Pancreas (tissue), 10 donors: ENCODE measurements around the gene EYA4. TPM values are rescaled to one million over a fixed set of nuclear protein-coding genes. Genes with fewer than 3 reads are reported as not detected.

Source experiments
- ATAC-seq, 4 donors: fragments of 200-7000 bp; cut with Tn5 transposase; one replicate each; pipeline versions ENCODE4 v1.8.0 to v1.9.1; 2020; ENCODE audit warnings: mild to moderate bottlenecking in 4 of 4, moderate library complexity in 4 of 4
- DNase-seq, 6 donors: peaks; one replicate each; pipeline ENCODE4 v3.0.0-alpha.2; 2020
- FAIRE-seq: peaks from 2 replicates; lab custom pipeline; 2012; peaks lifted over from hg19 to GRCh38; lab: Jason Lieb, UNC
- H3K27ac ChIP-seq, 4 donors: fragments of 200-600 bp; sonication (generic); 1 replicate in 3 of 4; 2 replicates in 1 of 4; pipeline versions ENCODE4 v1.5.0 to v1.8.0; 2020
- H3K27me3 ChIP-seq, 4 donors: fragments of 200-600 bp; one replicate each; pipeline ENCODE4 v1.8.0; 2021
- H3K36me3 ChIP-seq, 3 donors: fragments of 200-600 bp; sonication (generic) in 1 of 3; one replicate each; pipeline versions ENCODE4 v1.5.0 to v1.8.0; 2020 to 2021
- H3K4me1 ChIP-seq, 3 donors: fragments of 200-600 bp; one replicate each; pipeline ENCODE4 v1.8.0; 2021
- H3K4me3 ChIP-seq, 4 donors: fragments of 200-600 bp; sonication (generic) in 2 of 4; one replicate each; pipeline versions ENCODE4 v1.5.0 to v1.8.0; 2020 to 2021
- H3K9me3 ChIP-seq, 4 donors: fragments of 200-600 bp; one replicate each; pipeline ENCODE4 v1.8.0; 2021
- WGBS, 2 donors: extraction: QIAGEN DNeasy Blood & Tissue Kit; methylation state at CpG; one replicate each; pipeline ENCODE4 v1.1.7; 2013; 5-methylcytosine and 5-hydroxymethylcytosine counted together
- intact Hi-C, 3 donors: fragments of 100-400 bp; cut with DNase I; formaldehyde crosslinking; loops; one replicate each; pipeline versions ENCODE4 v1.11.1 to v1.14.2; 2022
- polyA plus RNA-seq, 2 donors: library from polyadenylated mRNA; stranded (reverse); fragments of 200-250 nt; gene quantifications; one replicate each; pipeline ENCODE4 v1.2.3, GENCODE V29; 2013
- total RNA-seq, 6 donors: library from RNA; stranded (reverse); fragmentation: NEBNext Ultra II Directional in 4 of 6; extraction: Animal tissue kit (Norgen Biotek cat#: 25700) in 4 of 6; gene quantifications; one replicate each; pipeline versions ENCODE4 v1.2.1 to v1.2.4, GENCODE V29; 2021 to 2023
- TF ChIP-seq, protein P1 (sequence below), 4 donors: fragments of 200-600 bp; sonication (generic) in 3 of 4; IDR thresholded peaks; one replicate each; pipeline versions ENCODE4 v1.5.0 to v1.8.0; 2021; ENCODE audit warnings: antibody characterized with exemption in 4 of 4
- donor health status: healthy with polysubstance abuse.
- donor health status: DM: no; HTN: no; CAD: no; lungs with moderate emphysema.
- donor health status: DM: no; HTN: no; CAD: no.
- donor health status: control.
- donor health status: control.
- donor health status: Bipolar disorder and iron deficiency.
- donor health status: DM: yes; HTN: yes; CAD: no.
- donor health status: DM: no; HTN: no; CAD: no.
- donor health status: DM: no; HTN: no; CAD: no.
- donor health status: DM: yes; HTN: yes; CAD: no.

The EYA4 gene
- total and polyA plus RNA-seq, 8 donors, result 0.08 to 1.3 (median 0.19) TPM

DNA sequence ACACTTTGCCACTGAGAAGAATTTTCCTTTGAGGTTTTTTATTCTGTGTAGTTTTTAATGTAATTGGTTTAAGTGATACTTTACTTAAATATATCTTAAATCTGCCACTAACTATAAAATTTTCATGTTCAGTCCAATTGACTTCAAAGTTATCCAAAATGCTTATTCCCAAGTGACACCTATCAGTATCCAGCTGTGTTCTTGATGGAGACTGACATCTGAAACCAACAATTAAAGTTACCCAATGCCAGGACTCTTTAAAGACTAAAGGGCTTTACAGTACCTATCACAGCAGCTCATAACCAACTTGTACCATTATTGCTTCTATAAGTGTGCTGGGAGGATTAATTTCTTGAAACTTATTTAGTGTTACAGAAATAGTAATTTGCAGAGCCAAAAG is 13.8 kb upstream of the EYA4 start:
- intact Hi-C loops, result no loop called here
- no peak for FAIRE-seq
- Histone ChIP-seq H3K27me3 (no peaks in the 10 kb centered on the region), H3K27ac (no peak overlapping the region), H3K9me3 (no peaks in the 10 kb centered on the region), H3K4me1 (no peaks in the 10 kb centered on the region), H3K4me3 (no peak overlapping the region), H3K36me3 (no peaks in the 10 kb centered on the region)
- no peak for DNase-seq
- ATAC-seq, result no peak
- TF ChIP-seq, protein P1, sequence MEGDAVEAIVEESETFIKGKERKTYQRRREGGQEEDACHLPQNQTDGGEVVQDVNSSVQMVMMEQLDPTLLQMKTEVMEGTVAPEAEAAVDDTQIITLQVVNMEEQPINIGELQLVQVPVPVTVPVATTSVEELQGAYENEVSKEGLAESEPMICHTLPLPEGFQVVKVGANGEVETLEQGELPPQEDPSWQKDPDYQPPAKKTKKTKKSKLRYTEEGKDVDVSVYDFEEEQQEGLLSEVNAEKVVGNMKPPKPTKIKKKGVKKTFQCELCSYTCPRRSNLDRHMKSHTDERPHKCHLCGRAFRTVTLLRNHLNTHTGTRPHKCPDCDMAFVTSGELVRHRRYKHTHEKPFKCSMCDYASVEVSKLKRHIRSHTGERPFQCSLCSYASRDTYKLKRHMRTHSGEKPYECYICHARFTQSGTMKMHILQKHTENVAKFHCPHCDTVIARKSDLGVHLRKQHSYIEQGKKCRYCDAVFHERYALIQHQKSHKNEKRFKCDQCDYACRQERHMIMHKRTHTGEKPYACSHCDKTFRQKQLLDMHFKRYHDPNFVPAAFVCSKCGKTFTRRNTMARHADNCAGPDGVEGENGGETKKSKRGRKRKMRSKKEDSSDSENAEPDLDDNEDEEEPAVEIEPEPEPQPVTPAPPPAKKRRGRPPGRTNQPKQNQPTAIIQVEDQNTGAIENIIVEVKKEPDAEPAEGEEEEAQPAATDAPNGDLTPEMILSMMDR (IDR thresholded peaks at IDR 0.05), result no peak

- FAIRE-seq, result no peak
- intact Hi-C loops, result no loop called here
- Histone ChIP-seq H3K27me3 (no peaks in the 10 kb centered on the region), H3K9me3 (no peaks in the 10 kb centered on the region), H3K4me3 (no peak overlapping the region), H3K4me1 (no peaks in the 10 kb centered on the region), H3K36me3 (no peaks in the 10 kb centered on the region), H3K27ac (no peak overlapping the region)
- ATAC-seq, result no peak
- 69 to 72% methylated on average over 1 of the region's 1 CpG for WGBS, 2 donors
- TF ChIP-seq, protein P1 (IDR thresholded peaks at IDR 0.05), result no peak
- no peak for DNase-seq
These were observed 11.1 kb upstream of the EYA4 start for GRCh38 chr6:133230052-133230451.

DNA sequence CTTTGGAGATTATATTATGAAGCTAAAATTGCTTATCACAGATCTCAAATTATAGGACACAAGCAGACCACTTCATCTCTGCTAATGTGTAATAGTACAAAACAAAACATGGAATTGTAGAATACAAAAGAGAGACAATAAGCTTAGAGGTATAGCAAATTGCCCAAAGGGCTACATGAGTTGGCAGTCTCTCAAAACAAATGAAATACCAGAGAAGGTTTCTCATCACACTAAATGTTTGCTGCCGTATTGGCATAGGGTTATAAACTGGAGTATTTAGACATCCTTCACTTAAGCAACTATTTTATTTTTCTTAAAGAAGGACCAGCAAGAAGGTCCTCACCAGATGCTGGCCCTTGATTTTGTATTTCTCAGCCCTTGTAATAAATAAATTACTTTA is 5.9 kb upstream of the EYA4 start:
- Histone ChIP-seq H3K36me3 (no peaks in the 10 kb centered on the region), H3K27ac (no peak overlapping the region), H3K4me3 (no peak overlapping the region), H3K4me1 (no peaks in the 10 kb centered on the region), H3K9me3 (no peaks in the 10 kb centered on the region), H3K27me3 (peaks cover 0 to 7% (median 1%) of the 10 kb centered on the region in 4 donors)
- TF ChIP-seq, protein P1 (IDR thresholded peaks at IDR 0.05), result no peak
- intact Hi-C loops, result no loop called here
- WGBS, 2 donors, result 71 to 80% methylated on average over 1 of the region's 1 CpG
- no peak for DNase-seq
- FAIRE-seq, result no peak
- no peak for ATAC-seq

DNA sequence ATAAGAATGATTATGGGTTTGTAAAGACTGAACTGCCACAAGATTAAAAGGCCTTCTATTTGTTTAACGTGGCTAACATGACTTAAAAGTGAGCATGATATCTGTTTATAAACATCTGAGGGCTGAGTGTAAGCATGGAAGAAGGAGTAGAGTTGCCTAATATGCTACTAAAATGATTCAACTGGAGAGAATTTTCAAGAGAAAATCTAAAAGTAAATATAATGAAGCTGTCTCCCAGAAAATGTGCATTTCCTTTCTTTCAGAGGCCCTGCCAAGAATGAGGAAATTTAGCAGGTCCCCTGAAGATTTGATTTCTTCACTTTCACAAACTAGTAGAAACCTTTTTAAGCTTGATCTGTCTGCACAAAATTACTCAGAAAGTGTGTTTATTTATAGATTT is 4.2 kb upstream of the EYA4 start:
- Histone ChIP-seq H3K36me3 (no peaks in the 10 kb centered on the region), H3K9me3 (no peaks in the 10 kb centered on the region), H3K27me3 (peaks cover 0 to 13% (median 3%) of the 10 kb centered on the region in 4 donors), H3K27ac (no peak overlapping the region), H3K4me3 (no peak overlapping the region), H3K4me1 (peaks cover 0 to 6% (median 0%) of the 10 kb centered on the region in 3 donors)
- intact Hi-C loops, result no loop called here
- FAIRE-seq (no peak), DNase-seq (no peak), ATAC-seq (no peak)
- TF ChIP-seq, protein P1 (IDR thresholded peaks at IDR 0.05), result no peak
- 56 to 68% methylated on average over 1 of the region's 1 CpG for WGBS, 2 donors

DNA sequence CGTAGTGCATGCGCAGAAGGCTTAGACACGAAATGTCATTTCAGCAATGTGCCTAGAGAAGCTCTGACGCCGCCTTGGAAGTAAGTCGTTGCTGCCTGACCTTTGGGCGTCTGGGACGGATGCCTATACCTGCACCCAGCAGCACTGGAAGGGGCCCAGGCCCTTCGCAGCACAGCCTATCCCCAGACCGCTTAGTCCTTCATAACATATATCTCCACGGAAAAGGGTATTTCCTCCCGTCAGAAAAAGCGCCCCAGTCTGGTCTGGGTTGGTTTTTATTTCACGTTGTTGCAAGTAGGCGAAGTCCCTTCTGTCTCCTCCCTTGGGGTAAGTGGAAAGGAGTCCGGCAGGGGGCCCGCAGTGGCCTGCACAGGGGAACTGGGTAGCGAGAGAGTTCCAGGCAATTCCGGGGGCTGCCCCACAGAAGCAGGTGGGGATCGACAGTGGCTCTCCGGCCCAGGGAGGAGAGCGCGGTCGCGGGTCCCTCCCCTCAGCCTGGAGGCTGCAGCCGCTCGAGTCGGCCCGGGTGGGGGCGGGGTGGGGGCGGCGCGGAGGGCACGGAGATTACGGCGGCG is 559 bp upstream of the EYA4 start:
- DNase-seq, result peak in 1 of 6 donors; percentile 44
- no peaks in the 10 kb centered on the region for H3K9me3 ChIP-seq
- H3K27ac ChIP-seq, result no peak overlapping the region
- peaks cover 0 to 30% (median 9%) of the 10 kb centered on the region in 4 donors for H3K27me3 ChIP-seq
- H3K36me3 ChIP-seq, result no peaks in the 10 kb centered on the region
- H3K4me3 ChIP-seq, result peak overlapping the region in 3 of 4 donors; percentile 12 to 51 (median 33)
- TF ChIP-seq, protein P1 (IDR thresholded peaks at IDR 0.05), result no peak
- FAIRE-seq, result no peak
- peak in 3 of 4 donors; percentile 20 to 52 (median 24) for ATAC-seq
- WGBS, 2 donors, result 8% methylated on average over 21 to 37 of the region's 37 CpGs
- intact Hi-C loops, result no loop called here
- peaks cover 0 to 6% (median 0%) of the 10 kb centered on the region in 3 donors for H3K4me1 ChIP-seq
